Ovary (tissue), 3 donors: ENCODE results near the gene PRDM15.

Experiments used
- CTCF ChIP-seq, 3 donors: fragments of 450-650 bp in 2 of 3; fragments of 200-600 bp in 1 of 3; IDR thresholded peaks; one replicate each; pipeline versions ENCODE4 v1.5.1 to v1.8.0; 2016 to 2022; ENCODE audit warnings: antibody characterized with exemption in 3 of 3, mild to moderate bottlenecking in 1 of 3
- EP300 ChIP-seq: sonication (generic); formaldehyde crosslinking; IDR thresholded peaks from one replicate; pipeline ENCODE4 v1.6.1; 2017; ENCODE audit warnings: antibody characterized with exemption
- POLR2A ChIP-seq: fragments of 450-650 bp; IDR thresholded peaks from one replicate; pipeline ENCODE4 v1.6.1; 2017; ENCODE audit warnings: antibody characterized with exemption, mild to moderate bottlenecking, moderate library complexity
- donor health status: DM: no; HTN: no; CAD: no.

- no peak for TF ChIP-seq EP300
- no peak for TF ChIP-seq CTCF (IDR thresholded peaks at IDR 0.05)
- TF ChIP-seq POLR2A = no peak
Measured at GRCh38 chr21:41769933-41770332, 109.2 kb downstream of the PRDM15 start.
